HG03460 (cell line): ENCODE data around the gene RCAN3.
"Not testable (repeated sequence)": the region's sequence is repeated elsewhere in the genome, so short reads cannot be mapped to it uniquely, and the experiment has no call there.

Experiments used
- ATAC-seq: cut with Tn5 transposase; IDR thresholded peaks from one replicate; pipeline ENCODE4 v1.9.1; 2021; ENCODE audit not compliant: unreplicated experiment

RCAN3 gene

GRCh38 chr1:24502709-24503058 lies at the start of gene RCAN3:
RCAN3 (plus strand) TSS chr1:24502836; CDS start chr1:24514373, 11,537 bp downstream.
- no peak for ATAC-seq

GRCh38 chr1:24452922-24453485 lies 49.6 kb upstream of the RCAN3 start:
- no peak for ATAC-seq

- no peak for ATAC-seq
Observed at GRCh38 chr1:24454673-24455072, 48.0 kb upstream of the RCAN3 start.

- no peak for ATAC-seq
Observed at GRCh38 chr1:24455272-24455671, 47.4 kb upstream of the RCAN3 start.

- ATAC-seq = no peak
Observed at GRCh38 chr1:24457866-24458265, 44.8 kb upstream of the RCAN3 start.

- ATAC-seq = no peak
Observed at GRCh38 chr1:24459551-24460266, 42.9 kb upstream of the RCAN3 start.

GRCh38 chr1:24462128-24462527 lies 40.5 kb upstream of the RCAN3 start:
- not testable (repeated sequence) for ATAC-seq

- ATAC-seq = no peak
Observed at GRCh38 chr1:24463776-24464735, 38.6 kb upstream of the RCAN3 start.

GRCh38 chr1:24465099-24465498 lies 37.5 kb upstream of the RCAN3 start:
- no peak for ATAC-seq

- no peak for ATAC-seq
Observed at GRCh38 chr1:24465638-24466037, 37.0 kb upstream of the RCAN3 start.

GRCh38 chr1:24468685-24469316 lies 33.8 kb upstream of the RCAN3 start:
- ATAC-seq = no peak

- ATAC-seq = no peak
Observed at GRCh38 chr1:24470592-24470991, 32.0 kb upstream of the RCAN3 start.

- ATAC-seq = no peak
Observed at GRCh38 chr1:24472527-24473251, 29.9 kb upstream of the RCAN3 start.

- no peak for ATAC-seq
Observed at GRCh38 chr1:24474193-24474592, 28.4 kb upstream of the RCAN3 start.

GRCh38 chr1:24475700-24476099 lies 26.9 kb upstream of the RCAN3 start:
- no peak for ATAC-seq

- no peak for ATAC-seq
Observed at GRCh38 chr1:24476571-24476970, 26.1 kb upstream of the RCAN3 start.

- no peak for ATAC-seq
Observed at GRCh38 chr1:24477309-24477708, 25.3 kb upstream of the RCAN3 start.

GRCh38 chr1:24481101-24481500 lies 21.5 kb upstream of the RCAN3 start:
- ATAC-seq = no peak

- ATAC-seq = no peak
Observed at GRCh38 chr1:24481843-24482610, 20.6 kb upstream of the RCAN3 start.

- no peak for ATAC-seq
Observed at GRCh38 chr1:24483441-24483840, 19.2 kb upstream of the RCAN3 start.
